Measurements from ENCODE around the gene CASP7.

The CASP7 gene

DNA sequence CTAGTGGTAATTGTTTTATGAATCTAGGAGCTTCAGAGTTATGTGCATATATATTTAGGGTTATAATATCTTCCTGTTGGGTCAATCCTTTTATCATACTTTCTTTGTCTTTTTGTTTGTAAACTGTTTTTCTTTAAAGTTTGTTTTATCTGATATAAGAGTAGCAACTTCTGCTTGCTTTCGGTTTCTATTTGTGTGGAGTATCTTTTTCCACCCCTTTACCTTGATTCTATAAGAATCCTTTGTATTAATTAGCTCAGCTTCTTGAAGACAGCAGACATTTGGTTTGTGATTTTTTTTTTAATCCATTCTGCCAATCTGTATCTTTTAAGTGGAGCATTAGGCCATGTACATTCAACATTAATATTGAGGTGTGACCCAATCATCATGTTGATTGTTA lies 9.3 kb downstream of the CASP7 start:
- in situ Hi-C loops (cut with HindIII; ENCODE audit: low pct_ligation_motif_present, low sequenced_read_pairs): no loop called here
- Histone ChIP-seq H3K4me3 (ENCODE audit: low read depth, low read length) (no peak overlapping the region), H3K27me3 (replicated peaks) (no peaks in the 10 kb centered on the region), H3K36me3 (replicated peaks) (peaks cover 7% of the 10 kb centered on the region), H3K27ac (no peak overlapping the region)
- TF ChIP-seq, protein P1, sequence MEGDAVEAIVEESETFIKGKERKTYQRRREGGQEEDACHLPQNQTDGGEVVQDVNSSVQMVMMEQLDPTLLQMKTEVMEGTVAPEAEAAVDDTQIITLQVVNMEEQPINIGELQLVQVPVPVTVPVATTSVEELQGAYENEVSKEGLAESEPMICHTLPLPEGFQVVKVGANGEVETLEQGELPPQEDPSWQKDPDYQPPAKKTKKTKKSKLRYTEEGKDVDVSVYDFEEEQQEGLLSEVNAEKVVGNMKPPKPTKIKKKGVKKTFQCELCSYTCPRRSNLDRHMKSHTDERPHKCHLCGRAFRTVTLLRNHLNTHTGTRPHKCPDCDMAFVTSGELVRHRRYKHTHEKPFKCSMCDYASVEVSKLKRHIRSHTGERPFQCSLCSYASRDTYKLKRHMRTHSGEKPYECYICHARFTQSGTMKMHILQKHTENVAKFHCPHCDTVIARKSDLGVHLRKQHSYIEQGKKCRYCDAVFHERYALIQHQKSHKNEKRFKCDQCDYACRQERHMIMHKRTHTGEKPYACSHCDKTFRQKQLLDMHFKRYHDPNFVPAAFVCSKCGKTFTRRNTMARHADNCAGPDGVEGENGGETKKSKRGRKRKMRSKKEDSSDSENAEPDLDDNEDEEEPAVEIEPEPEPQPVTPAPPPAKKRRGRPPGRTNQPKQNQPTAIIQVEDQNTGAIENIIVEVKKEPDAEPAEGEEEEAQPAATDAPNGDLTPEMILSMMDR (IDR thresholded peaks at IDR 0.05; ENCODE audit: low read depth, low read length, missing control alignments): no peak
- no peak for DNase-seq

DNA sequence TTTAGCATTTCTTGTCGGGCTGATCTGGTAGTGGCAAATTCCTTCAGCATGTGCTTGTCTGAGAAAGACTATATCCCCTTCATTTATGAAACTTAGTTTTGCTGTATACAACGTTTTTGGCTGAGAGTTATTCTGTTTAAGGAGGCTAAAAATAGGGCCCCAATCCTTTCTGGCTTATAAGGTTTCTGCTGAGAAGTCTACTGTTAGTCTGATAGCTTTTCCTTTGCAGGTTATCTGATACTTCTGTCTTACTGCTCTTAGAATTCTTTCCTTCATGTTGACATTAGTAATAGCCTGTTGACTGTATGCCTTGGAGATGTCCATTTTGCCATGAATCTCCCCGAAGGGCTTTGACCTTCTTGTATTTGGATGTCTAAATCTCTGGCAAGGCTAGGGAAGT lies 9.9 kb downstream of the CASP7 start:
- Histone ChIP-seq H3K36me3 (replicated peaks) (peaks cover 7% of the 10 kb centered on the region), H3K4me3 (ENCODE audit: low read depth, low read length) (no peak overlapping the region), H3K27ac (no peak overlapping the region), H3K27me3 (replicated peaks) (no peaks in the 10 kb centered on the region)
- TF ChIP-seq, protein P1 (IDR thresholded peaks at IDR 0.05; ENCODE audit: low read depth, low read length, missing control alignments): no peak
- in situ Hi-C loops (cut with HindIII; ENCODE audit: low pct_ligation_motif_present, low sequenced_read_pairs): no loop called here
- no peak for DNase-seq

DNA sequence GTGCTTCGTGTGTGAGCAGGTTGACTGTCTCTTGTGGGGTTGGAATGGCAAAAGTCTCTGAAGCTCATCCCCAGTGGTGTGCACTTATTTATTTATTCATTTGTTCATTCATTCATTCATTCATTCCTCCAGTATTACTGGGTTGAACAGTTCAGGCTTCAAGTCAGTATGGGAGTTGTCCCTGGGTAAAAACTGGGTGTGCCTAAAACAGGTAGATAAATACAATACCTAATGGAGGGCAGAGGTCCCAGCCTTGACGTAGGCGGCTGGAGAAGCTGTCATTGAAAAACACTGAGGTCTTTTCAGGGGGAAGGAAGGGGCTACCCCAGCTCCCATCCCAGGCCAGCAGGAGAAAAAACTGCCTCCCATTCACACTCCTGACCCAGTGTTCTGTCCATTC lies 11.0 kb downstream of the CASP7 start:
- Histone ChIP-seq H3K27ac (no peak overlapping the region), H3K36me3 (replicated peaks) (peaks cover 7% of the 10 kb centered on the region), H3K27me3 (replicated peaks) (no peaks in the 10 kb centered on the region), H3K4me3 (ENCODE audit: low read depth, low read length) (no peak overlapping the region)
- no peak for DNase-seq
- TF ChIP-seq, protein P1 (IDR thresholded peaks at IDR 0.05; ENCODE audit: low read depth, low read length, missing control alignments): no peak
- in situ Hi-C loops (cut with HindIII; ENCODE audit: low pct_ligation_motif_present, low sequenced_read_pairs): no loop called here

DNA sequence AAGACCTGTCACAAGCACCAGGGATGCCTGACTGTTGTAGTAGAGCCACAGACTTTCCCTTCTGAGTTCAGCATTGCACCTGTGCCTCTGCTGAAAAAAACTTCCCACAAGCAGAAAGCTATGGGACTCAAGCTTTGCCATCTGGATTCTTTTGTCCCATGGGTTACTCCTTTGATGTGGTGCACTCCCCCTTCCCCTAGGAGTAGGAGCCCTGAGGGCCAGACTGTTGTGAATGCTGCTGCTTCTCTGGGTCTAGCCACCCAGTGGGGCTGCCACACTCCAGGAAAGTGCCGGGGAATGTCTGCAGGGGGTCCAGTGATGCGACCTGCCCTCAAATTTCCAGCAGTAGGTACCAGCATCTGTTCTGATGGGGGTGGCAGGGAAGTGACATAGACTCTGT lies 11.7 kb downstream of the CASP7 start:
- Histone ChIP-seq H3K4me3 (ENCODE audit: low read depth, low read length) (no peak overlapping the region), H3K27ac (no peak overlapping the region), H3K36me3 (replicated peaks) (peaks cover 7% of the 10 kb centered on the region), H3K27me3 (replicated peaks) (no peaks in the 10 kb centered on the region)
- DNase-seq: no peak
- in situ Hi-C loops (cut with HindIII; ENCODE audit: low pct_ligation_motif_present, low sequenced_read_pairs): no loop called here
- TF ChIP-seq, protein P1 (IDR thresholded peaks at IDR 0.05; ENCODE audit: low read depth, low read length, missing control alignments): no peak

DNA sequence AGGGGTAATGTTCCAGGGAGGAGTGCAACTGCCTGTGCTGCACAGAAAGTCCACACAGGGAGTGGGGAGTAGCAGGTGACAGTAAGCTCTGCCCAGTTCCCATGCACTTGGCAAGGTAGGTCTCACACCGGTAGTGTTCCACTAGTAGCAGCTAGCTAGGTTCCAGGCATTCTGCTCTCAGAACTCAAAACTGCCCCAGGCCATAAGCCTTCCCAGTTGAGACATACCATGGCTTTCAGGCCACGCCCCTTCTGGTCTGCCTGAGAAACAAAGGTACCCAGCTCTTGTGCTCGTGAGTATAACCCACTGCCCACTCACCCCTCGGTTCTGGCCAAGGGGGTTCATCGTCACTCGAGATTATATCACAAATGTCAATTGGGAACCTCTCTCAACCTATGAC lies 12.6 kb downstream of the CASP7 start:
- no peak for DNase-seq
- H3K4me3 ChIP-seq (ENCODE audit: low read depth, low read length): no peak overlapping the region
- TF ChIP-seq, protein P1 (IDR thresholded peaks at IDR 0.05; ENCODE audit: low read depth, low read length, missing control alignments): no peak
- no peaks in the 10 kb centered on the region for H3K27me3 ChIP-seq (replicated peaks)
- peaks cover 7% of the 10 kb centered on the region for H3K36me3 ChIP-seq (replicated peaks)
- no peak overlapping the region for H3K27ac ChIP-seq
- in situ Hi-C loops (cut with HindIII; ENCODE audit: low pct_ligation_motif_present, low sequenced_read_pairs): no loop called here

DNA sequence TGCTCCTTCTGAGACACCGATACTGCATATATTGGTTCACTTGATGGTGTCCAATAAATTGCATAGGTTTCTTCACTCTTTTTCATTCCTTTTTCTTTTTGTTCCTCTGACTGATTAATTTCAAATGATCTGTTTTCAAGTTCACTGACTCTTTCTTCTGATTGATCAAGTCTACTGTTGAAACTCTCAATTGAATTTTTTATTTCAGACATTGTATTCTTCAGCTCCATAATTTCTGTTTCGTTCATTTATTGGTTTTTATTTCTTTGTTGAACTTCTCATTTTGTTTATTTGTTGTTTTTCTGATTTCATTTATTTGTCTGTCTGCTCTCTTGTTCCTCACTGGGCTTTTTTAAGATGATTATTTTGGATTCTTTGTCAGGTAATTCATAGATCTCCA lies 13.6 kb downstream of the CASP7 start:
- peaks cover 14% of the 10 kb centered on the region for H3K36me3 ChIP-seq (replicated peaks)
- in situ Hi-C loops (cut with HindIII; ENCODE audit: low pct_ligation_motif_present, low sequenced_read_pairs): no loop called here
- TF ChIP-seq, protein P1 (IDR thresholded peaks at IDR 0.05; ENCODE audit: low read depth, low read length, missing control alignments): no peak
- DNase-seq: no peak
- no peaks in the 10 kb centered on the region for H3K27me3 ChIP-seq (replicated peaks)
- no peak overlapping the region for H3K4me3 ChIP-seq (ENCODE audit: low read depth, low read length)
- H3K27ac ChIP-seq: no peak overlapping the region
